Measurements from ENCODE around the gene MRM3. TPM values are rescaled to one million over a fixed set of nuclear protein-coding genes. Genes with fewer than 3 reads are reported as not detected.
A peak's percentile ranks its signal among the peaks of the same experiment; 100 is the strongest.
"Not testable (repeated sequence)": the region's sequence is repeated elsewhere in the genome, so short reads cannot be mapped to it uniquely, and the experiment has no call there.

The MRM3 gene
- total RNA-seq, 1 donor from 2014 or later, result 10.4 TPM

DNA sequence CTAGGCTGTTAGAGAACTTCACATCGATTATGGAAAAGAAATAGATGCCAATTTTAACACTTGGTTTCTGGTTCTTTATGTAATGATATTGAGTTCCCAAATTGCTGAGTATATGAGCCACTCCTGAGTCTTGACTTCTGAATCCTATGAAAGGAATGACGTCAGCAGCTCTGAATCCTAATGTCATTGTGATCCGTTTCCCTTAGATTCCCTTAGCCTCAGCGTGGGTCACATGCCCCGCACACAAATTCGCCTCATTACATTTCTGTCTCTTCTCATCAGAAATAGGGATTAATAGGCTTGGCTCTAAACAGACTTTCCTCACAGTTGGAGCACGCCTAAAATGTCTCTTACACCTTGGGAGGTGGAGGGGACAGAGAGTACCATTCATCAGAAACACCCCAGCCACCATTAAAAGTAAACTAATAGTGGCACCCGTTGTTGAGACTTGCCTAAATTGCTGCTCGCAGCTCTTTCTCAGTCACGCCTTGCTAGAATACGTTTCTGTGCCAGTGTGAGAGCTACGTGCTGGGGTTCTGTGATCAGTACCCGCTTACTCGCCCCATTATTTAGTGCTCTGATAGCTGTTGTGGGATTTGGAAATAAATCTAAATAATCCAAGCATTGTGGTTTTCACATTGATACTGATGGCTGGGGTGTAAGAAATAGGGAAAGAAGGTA is 7.1 kb downstream of the MRM3 start:
- no peak for DNase-seq (ENCODE audit: extremely low spot score, unreplicated experiment)
- Mint-ChIP-seq H3K4me3 (ENCODE audit: unreplicated experiment) (no peak overlapping the region), H3K9me3 (ENCODE audit: unreplicated experiment) (no peaks in the 10 kb centered on the region), H3K4me1 (ENCODE audit: unreplicated experiment) (peaks cover 2% of the 10 kb centered on the region), H3K36me3 (ENCODE audit: unreplicated experiment) (peaks cover 4% of the 10 kb centered on the region), H3K27ac (ENCODE audit: unreplicated experiment) (peak overlapping the region; percentile 4), H3K27me3 (ENCODE audit: unreplicated experiment) (no peaks in the 10 kb centered on the region)
- TF ChIP-seq CTCF (IDR thresholded peaks at IDR 0.05), result no peak

DNA sequence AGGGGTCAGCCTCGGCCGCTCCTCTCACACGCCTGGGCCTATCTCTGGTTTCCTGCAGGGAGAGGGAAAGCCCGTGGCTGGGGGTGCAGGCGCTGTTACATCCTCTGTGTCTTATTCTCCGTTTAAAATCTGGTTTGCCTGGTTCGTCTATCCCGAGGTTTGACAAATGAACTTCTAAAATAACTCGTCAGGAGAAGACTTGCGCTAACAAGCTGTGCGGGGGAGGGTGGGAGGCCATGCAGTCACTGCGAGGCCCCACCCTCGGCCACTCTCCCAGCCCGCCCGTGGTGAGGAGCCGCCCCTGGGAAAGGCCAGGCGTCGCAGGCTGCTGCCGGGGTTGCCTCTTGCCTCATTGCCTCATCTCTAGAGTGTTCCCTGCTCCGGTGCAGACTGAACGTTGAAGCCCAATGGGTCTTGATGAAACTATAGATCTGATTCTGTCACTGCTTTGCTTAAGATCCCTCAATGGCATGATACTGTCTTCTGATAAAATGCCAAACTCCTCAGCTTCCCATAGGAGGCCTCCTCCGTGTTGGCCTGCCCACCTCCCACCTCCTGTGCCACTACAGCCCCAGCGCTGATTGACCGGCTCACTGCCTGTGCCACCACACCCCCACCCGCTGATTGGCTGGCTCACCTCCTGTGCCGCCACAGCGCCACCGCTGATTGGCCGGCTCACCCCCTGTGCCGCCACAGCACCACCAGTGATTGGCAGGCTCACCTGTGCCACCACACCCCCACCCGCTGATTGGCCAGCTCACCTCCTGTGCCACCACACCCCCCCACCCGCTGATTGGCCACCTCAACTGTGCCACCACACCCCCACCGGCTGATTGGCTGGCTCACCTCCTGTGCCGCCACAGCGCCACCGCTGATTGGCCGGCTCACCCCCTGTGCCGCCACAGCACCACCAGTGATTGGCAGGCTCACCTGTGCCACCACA is 8.0 kb downstream of the MRM3 start:
- not testable (repeated sequence) for DNase-seq (ENCODE audit: extremely low spot score, unreplicated experiment); H3K36me3 Mint-ChIP-seq (ENCODE audit: unreplicated experiment); H3K27me3 Mint-ChIP-seq (ENCODE audit: unreplicated experiment); H3K27ac Mint-ChIP-seq (ENCODE audit: unreplicated experiment); H3K9me3 Mint-ChIP-seq (ENCODE audit: unreplicated experiment); H3K4me3 Mint-ChIP-seq (ENCODE audit: unreplicated experiment)
- peaks cover 10% of the 10 kb centered on the region for H3K4me1 Mint-ChIP-seq (ENCODE audit: unreplicated experiment)

- DNase-seq (ENCODE audit: extremely low spot score, unreplicated experiment); H3K9me3 Mint-ChIP-seq (ENCODE audit: unreplicated experiment); H3K36me3 Mint-ChIP-seq (ENCODE audit: unreplicated experiment); H3K4me3 Mint-ChIP-seq (ENCODE audit: unreplicated experiment); H3K27me3 Mint-ChIP-seq (ENCODE audit: unreplicated experiment); H3K27ac Mint-ChIP-seq (ENCODE audit: unreplicated experiment): not testable (repeated sequence)
- peaks cover 17% of the 10 kb centered on the region for H3K4me1 Mint-ChIP-seq (ENCODE audit: unreplicated experiment)
These were observed 8.7 kb downstream of the MRM3 start for GRCh38 chr17:790874-791247.

- H3K27ac Mint-ChIP-seq (ENCODE audit: unreplicated experiment), result no peak overlapping the region
- no peaks in the 10 kb centered on the region for H3K9me3 Mint-ChIP-seq (ENCODE audit: unreplicated experiment)
- no peaks in the 10 kb centered on the region for H3K27me3 Mint-ChIP-seq (ENCODE audit: unreplicated experiment)
- H3K4me3 Mint-ChIP-seq (ENCODE audit: unreplicated experiment), result no peak overlapping the region
- DNase-seq (ENCODE audit: extremely low spot score, unreplicated experiment), result no peak
- TF ChIP-seq CTCF (IDR thresholded peaks at IDR 0.05), result no peak
- peaks cover 12% of the 10 kb centered on the region for H3K36me3 Mint-ChIP-seq (ENCODE audit: unreplicated experiment)
- peaks cover 21% of the 10 kb centered on the region for H3K4me1 Mint-ChIP-seq (ENCODE audit: unreplicated experiment)
These were observed 9.7 kb downstream of the MRM3 start for GRCh38 chr17:791829-792228.

- no peaks in the 10 kb centered on the region for H3K9me3 Mint-ChIP-seq (ENCODE audit: unreplicated experiment)
- H3K4me1 Mint-ChIP-seq (ENCODE audit: unreplicated experiment), result peaks cover 21% of the 10 kb centered on the region
- TF ChIP-seq CTCF (IDR thresholded peaks at IDR 0.05), result no peak
- no peak for DNase-seq (ENCODE audit: extremely low spot score, unreplicated experiment)
- H3K27me3 Mint-ChIP-seq (ENCODE audit: unreplicated experiment), result no peaks in the 10 kb centered on the region
- H3K27ac Mint-ChIP-seq (ENCODE audit: unreplicated experiment), result peak overlapping the region; percentile 47
- peaks cover 15% of the 10 kb centered on the region for H3K36me3 Mint-ChIP-seq (ENCODE audit: unreplicated experiment)
- no peak overlapping the region for H3K4me3 Mint-ChIP-seq (ENCODE audit: unreplicated experiment)
These were observed 10.1 kb downstream of the MRM3 start for GRCh38 chr17:792277-792676.

DNA sequence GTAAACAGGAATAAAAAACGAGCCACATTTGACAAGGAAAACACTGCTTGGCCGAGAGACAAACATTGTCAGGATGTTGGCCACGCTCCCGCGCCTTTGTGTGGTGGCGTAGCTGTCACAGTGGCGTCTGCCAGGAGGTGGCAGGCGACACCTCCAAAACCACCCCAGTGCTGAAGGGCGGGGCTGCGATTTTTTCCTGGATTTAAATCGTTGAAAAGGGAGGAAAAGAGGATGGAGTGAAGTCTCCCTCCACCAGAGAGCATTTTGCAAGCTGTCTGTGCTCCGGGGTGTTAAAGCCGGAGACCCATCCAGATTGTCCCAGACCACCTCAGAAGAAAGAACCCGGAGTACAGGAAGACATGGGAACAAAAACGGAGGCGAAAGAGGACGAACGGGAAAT is 12.7 kb downstream of the MRM3 start:
- Mint-ChIP-seq H3K36me3 (ENCODE audit: unreplicated experiment) (peaks cover 21% of the 10 kb centered on the region), H3K4me1 (ENCODE audit: unreplicated experiment) (peaks cover 23% of the 10 kb centered on the region), H3K27me3 (ENCODE audit: unreplicated experiment) (no peaks in the 10 kb centered on the region), H3K27ac (ENCODE audit: unreplicated experiment) (peak overlapping the region; percentile 93), H3K9me3 (ENCODE audit: unreplicated experiment) (no peaks in the 10 kb centered on the region), H3K4me3 (ENCODE audit: unreplicated experiment) (peak overlapping the region; percentile 38)
- DNase-seq (ENCODE audit: extremely low spot score, unreplicated experiment), result no peak
- peak; percentile 92 for TF ChIP-seq CTCF (IDR thresholded peaks at IDR 0.05)
